Measurements from ENCODE around the gene SH3PXD2A. TPM values are rescaled to one million over a fixed set of nuclear protein-coding genes. Genes with fewer than 3 reads are reported as not detected.
"Not testable (repeated sequence)": the region's sequence is repeated elsewhere in the genome, so short reads cannot be mapped to it uniquely, and the experiment has no call there.

SH3PXD2A gene
- total RNA-seq, 1 experiment from 2014 or later: 6.3 TPM

DNA sequence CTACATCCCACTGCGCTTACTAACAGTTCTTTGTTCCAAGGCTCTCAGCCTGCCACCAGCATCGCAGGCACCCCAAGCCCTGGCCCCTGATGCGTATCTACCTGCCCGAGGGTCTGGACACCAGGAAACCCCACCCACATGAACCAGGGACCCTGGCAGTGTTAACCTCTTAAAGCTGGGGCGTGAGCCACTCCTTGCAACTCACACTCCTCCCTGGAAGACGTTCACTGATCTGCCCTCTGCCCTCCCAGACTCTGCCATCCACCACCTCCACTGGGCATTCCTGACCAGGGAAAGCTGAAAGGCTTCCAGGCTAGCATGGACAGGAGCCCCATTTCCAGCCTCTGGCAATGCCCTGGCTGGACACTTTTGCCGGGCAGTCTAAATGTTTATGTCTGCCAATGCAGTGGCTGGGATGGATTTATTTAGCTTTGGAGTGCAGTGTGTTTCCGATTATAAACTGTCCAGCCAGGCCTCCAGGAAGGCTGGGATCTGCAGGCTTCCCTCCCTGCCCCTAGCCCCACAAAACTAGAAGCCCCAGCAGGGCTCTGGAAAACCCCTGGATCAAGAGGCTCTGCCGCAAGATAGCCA lies 244.4 kb downstream of the SH3PXD2A start:
- Mint-ChIP-seq H3K27ac (ENCODE audit: unreplicated experiment) (no peak overlapping the region), H3K4me3 (ENCODE audit: unreplicated experiment) (no peak overlapping the region), H3K27me3 (ENCODE audit: insufficient read depth, unreplicated experiment) (no peaks in the 10 kb centered on the region), H3K4me1 (ENCODE audit: low read depth, unreplicated experiment) (no peaks in the 10 kb centered on the region), H3K9me3 (ENCODE audit: unreplicated experiment) (no peaks in the 10 kb centered on the region), H3K36me3 (ENCODE audit: insufficient read depth, unreplicated experiment) (peaks cover 14% of the 10 kb centered on the region)
- no TSS peak for BruUV-seq (replicated peaks)
- H3K4me1 ChIP-seq: no peaks in the 10 kb centered on the region
- no peaks in the 10 kb centered on the region for H3K27me3 ChIP-seq (replicated peaks; ENCODE audit: control insufficient read depth, insufficient read depth, low read length)
- no peak for DNase-seq
- TF ChIP-seq, protein P1, sequence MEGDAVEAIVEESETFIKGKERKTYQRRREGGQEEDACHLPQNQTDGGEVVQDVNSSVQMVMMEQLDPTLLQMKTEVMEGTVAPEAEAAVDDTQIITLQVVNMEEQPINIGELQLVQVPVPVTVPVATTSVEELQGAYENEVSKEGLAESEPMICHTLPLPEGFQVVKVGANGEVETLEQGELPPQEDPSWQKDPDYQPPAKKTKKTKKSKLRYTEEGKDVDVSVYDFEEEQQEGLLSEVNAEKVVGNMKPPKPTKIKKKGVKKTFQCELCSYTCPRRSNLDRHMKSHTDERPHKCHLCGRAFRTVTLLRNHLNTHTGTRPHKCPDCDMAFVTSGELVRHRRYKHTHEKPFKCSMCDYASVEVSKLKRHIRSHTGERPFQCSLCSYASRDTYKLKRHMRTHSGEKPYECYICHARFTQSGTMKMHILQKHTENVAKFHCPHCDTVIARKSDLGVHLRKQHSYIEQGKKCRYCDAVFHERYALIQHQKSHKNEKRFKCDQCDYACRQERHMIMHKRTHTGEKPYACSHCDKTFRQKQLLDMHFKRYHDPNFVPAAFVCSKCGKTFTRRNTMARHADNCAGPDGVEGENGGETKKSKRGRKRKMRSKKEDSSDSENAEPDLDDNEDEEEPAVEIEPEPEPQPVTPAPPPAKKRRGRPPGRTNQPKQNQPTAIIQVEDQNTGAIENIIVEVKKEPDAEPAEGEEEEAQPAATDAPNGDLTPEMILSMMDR (IDR thresholded peaks at IDR 0.05; ENCODE audit: insufficient read depth in 1 of 2, low read depth in 1 of 2, low read length in 1 of 2, severe bottlenecking in 1 of 2, unreplicated experiment in 1 of 2): no peak
- no peaks in the 10 kb centered on the region for H3K36me3 ChIP-seq (ENCODE audit: control insufficient read depth, insufficient read depth, low read length)
- H3K4me3 ChIP-seq (ENCODE audit: low read depth, low read length): no peak overlapping the region
- no peaks in the 10 kb centered on the region for H3K9me3 ChIP-seq
- POLR2A ChIA-PET: no interaction called here
- CTCF ChIA-PET: interaction anchor here (1.1 kb wide), 1 partner anchor 75 kb away, joined by 3 read pairs; no protein-coding TSS in a partner anchor
- intact Hi-C loops (cut with micrococcal nuclease; ENCODE audit: unreplicated experiment): loop anchor here (5.0 kb wide), 1 partner anchor 41 kb away; no protein-coding TSS in a partner anchor

- Histone ChIP-seq H3K4me1 (no peaks in the 10 kb centered on the region), H3K9me3 (no peaks in the 10 kb centered on the region), H3K27me3 (replicated peaks; ENCODE audit: control insufficient read depth, insufficient read depth, low read length) (no peaks in the 10 kb centered on the region), H3K36me3 (ENCODE audit: control insufficient read depth, insufficient read depth, low read length) (no peaks in the 10 kb centered on the region; the same call in 1 of the 2 replicates), H3K4me3 (ENCODE audit: low read depth, low read length) (no peak overlapping the region)
- Mint-ChIP-seq H3K9me3 (ENCODE audit: unreplicated experiment) (no peaks in the 10 kb centered on the region), H3K4me1 (ENCODE audit: low read depth, unreplicated experiment) (no peaks in the 10 kb centered on the region), H3K27me3 (ENCODE audit: insufficient read depth, unreplicated experiment) (no peaks in the 10 kb centered on the region), H3K36me3 (ENCODE audit: insufficient read depth, unreplicated experiment) (peaks cover 16% of the 10 kb centered on the region), H3K4me3 (ENCODE audit: unreplicated experiment) (no peak overlapping the region), H3K27ac (ENCODE audit: unreplicated experiment) (no peak overlapping the region)
- no peak for DNase-seq
- no TSS peak for BruUV-seq (replicated peaks)
- TF ChIP-seq, protein P1 (IDR thresholded peaks at IDR 0.05; ENCODE audit: insufficient read depth in 1 of 2, low read depth in 1 of 2, low read length in 1 of 2, severe bottlenecking in 1 of 2, unreplicated experiment in 1 of 2): no peak
- ChIA-PET POLR2A (no interaction called here), CTCF (interaction anchor here (1.1 kb wide), 1 partner anchor 76 kb away, joined by 3 read pairs; no protein-coding TSS in a partner anchor)
- intact Hi-C loops (cut with micrococcal nuclease; ENCODE audit: unreplicated experiment): loop anchor here (5.0 kb wide), 1 partner anchor 42 kb away; no protein-coding TSS in a partner anchor
These were observed 245.3 kb downstream of the SH3PXD2A start for GRCh38 chr10:103610083-103610472.

GRCh38 chr10:103609231-103610082 lies 245.9 kb downstream of the SH3PXD2A start:
- ChIA-PET CTCF (interaction anchor here (1.1 kb wide), 1 partner anchor 76 kb away, joined by 3 read pairs; no protein-coding TSS in a partner anchor), POLR2A (no interaction called here)
- peaks cover 12% of the 10 kb centered on the region for H3K36me3 Mint-ChIP-seq (ENCODE audit: insufficient read depth, unreplicated experiment)
- no TSS peak for BruUV-seq (replicated peaks)
- no peaks in the 10 kb centered on the region for H3K9me3 Mint-ChIP-seq (ENCODE audit: unreplicated experiment)
- Histone ChIP-seq H3K4me3 (ENCODE audit: low read depth, low read length) (no peak overlapping the region), H3K9me3 (no peaks in the 10 kb centered on the region), H3K27me3 (replicated peaks; ENCODE audit: control insufficient read depth, insufficient read depth, low read length) (no peaks in the 10 kb centered on the region), H3K36me3 (ENCODE audit: control insufficient read depth, insufficient read depth, low read length) (no peaks in the 10 kb centered on the region; the same call in 1 of the 2 replicates), H3K4me1 (no peaks in the 10 kb centered on the region)
- no peak overlapping the region for H3K4me3 Mint-ChIP-seq (ENCODE audit: unreplicated experiment)
- H3K27me3 Mint-ChIP-seq (ENCODE audit: insufficient read depth, unreplicated experiment): no peaks in the 10 kb centered on the region
- intact Hi-C loops (cut with micrococcal nuclease; ENCODE audit: unreplicated experiment): loop anchor here (5.0 kb wide), 1 partner anchor 43 kb away; no protein-coding TSS in a partner anchor
- TF ChIP-seq, protein P1 (IDR thresholded peaks at IDR 0.05; ENCODE audit: insufficient read depth in 1 of 2, low read depth in 1 of 2, low read length in 1 of 2, severe bottlenecking in 1 of 2, unreplicated experiment in 1 of 2): no peak
- no peak overlapping the region for H3K27ac Mint-ChIP-seq (ENCODE audit: unreplicated experiment)
- no peaks in the 10 kb centered on the region for H3K4me1 Mint-ChIP-seq (ENCODE audit: low read depth, unreplicated experiment)
- no peak for DNase-seq

DNA sequence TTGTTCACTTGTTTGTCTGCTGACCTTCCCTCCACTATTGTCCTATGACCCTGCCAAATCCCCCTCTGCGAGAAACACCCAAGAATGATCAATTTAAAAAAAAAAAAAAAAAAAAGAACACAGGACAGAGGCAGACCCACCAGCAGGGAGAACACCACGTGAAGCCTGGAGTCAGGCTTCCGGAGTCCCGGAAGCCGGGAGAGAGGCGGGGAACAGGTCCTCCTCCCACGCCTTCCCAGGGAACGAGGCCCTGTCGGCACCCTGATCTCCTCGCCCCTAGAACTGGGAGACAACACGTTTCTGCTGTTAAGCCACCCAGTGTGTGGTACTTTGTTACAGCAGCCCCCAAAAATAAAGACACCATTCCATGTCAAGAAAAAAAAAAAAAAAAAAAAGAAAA lies 247.3 kb downstream of the SH3PXD2A start:
- H3K27me3 Mint-ChIP-seq (ENCODE audit: insufficient read depth, unreplicated experiment); POLR2A ChIA-PET; H3K9me3 ChIP-seq; BruUV-seq (replicated peaks); H3K4me3 Mint-ChIP-seq (ENCODE audit: unreplicated experiment); CTCF ChIA-PET; intact Hi-C loops (cut with micrococcal nuclease; ENCODE audit: unreplicated experiment); H3K27me3 ChIP-seq (replicated peaks; ENCODE audit: control insufficient read depth, insufficient read depth, low read length); H3K36me3 ChIP-seq (ENCODE audit: control insufficient read depth, insufficient read depth, low read length); H3K4me1 ChIP-seq; H3K9me3 Mint-ChIP-seq (ENCODE audit: unreplicated experiment); DNase-seq; H3K4me1 Mint-ChIP-seq (ENCODE audit: low read depth, unreplicated experiment); H3K4me3 ChIP-seq (ENCODE audit: low read depth, low read length); H3K27ac Mint-ChIP-seq (ENCODE audit: unreplicated experiment): not testable (repeated sequence)
- peaks cover 12% of the 10 kb centered on the region for H3K36me3 Mint-ChIP-seq (ENCODE audit: insufficient read depth, unreplicated experiment)

Data from Caco-2 (cell line).